Hepatocyte (in vitro differentiated cells): ENCODE measurements around the gene KLC1. TPM values are rescaled to one million over a fixed set of nuclear protein-coding genes. Genes with fewer than 3 reads are reported as not detected.
A peak's percentile ranks its signal among the peaks of the same experiment; 100 is the strongest.

Experiments
- DNase-seq: peaks from one replicate; pipeline ENCODE4 v3.0.0-alpha.2; 2016; ENCODE audit warnings: low spot score
- H2AFZ ChIP-seq: fragments of 200-600 bp; sonication (generic); 2 replicates; pipeline ENCODE4 v1.6.0; 2016; ENCODE audit warnings: antibody characterized with exemption, mild to moderate bottlenecking
- H3K27ac ChIP-seq: fragments of 200-600 bp; sonication (generic); 2 replicates; pipeline ENCODE4 v1.5.1; 2016; ENCODE audit warnings: mild to moderate bottlenecking
- H3K27me3 ChIP-seq: fragments of 200-600 bp; sonication (generic); 2 replicates; pipeline ENCODE4 v1.6.1; 2016
- H3K36me3 ChIP-seq: fragments of 200-600 bp; sonication (generic); replicated peaks from 2 replicates; pipeline ENCODE4 v1.5.1; 2016; ENCODE audit warnings: low read depth; ENCODE audit not compliant: insufficient read depth
- H3K4me1 ChIP-seq: fragments of 200-600 bp; sonication (generic); 2 replicates; pipeline ENCODE4 v1.5.1; 2016; ENCODE audit warnings: mild to moderate bottlenecking, moderate library complexity; ENCODE audit not compliant: insufficient read depth
- H3K4me2 ChIP-seq: fragments of 200-600 bp; sonication (generic); 2 replicates; pipeline ENCODE4 v1.6.0; 2016
- H3K4me3 ChIP-seq: fragments of 200-600 bp; sonication (generic); 2 replicates; pipeline ENCODE4 v1.5.1; 2016; ENCODE audit warnings: mild to moderate bottlenecking
- H3K79me2 ChIP-seq: fragments of 200-600 bp; sonication (generic); 2 replicates; pipeline ENCODE4 v1.6.0; 2017; ENCODE audit warnings: mild to moderate bottlenecking
- H3K9me2 ChIP-seq: fragments of 200-600 bp; sonication (generic); replicated peaks from 2 replicates; pipeline ENCODE4 v1.6.0; 2017; ENCODE audit warnings: mild to moderate bottlenecking; ENCODE audit not compliant: insufficient read depth
- H3K9me3 ChIP-seq: fragments of 200-600 bp; sonication (generic); 2 replicates; pipeline ENCODE4 v1.5.1; 2016; ENCODE audit warnings: low read depth, mild to moderate bottlenecking
- H4K20me1 ChIP-seq: fragments of 200-600 bp; sonication (generic); 2 replicates; pipeline ENCODE4 v1.6.0; 2016; ENCODE audit warnings: mild to moderate bottlenecking; ENCODE audit not compliant: insufficient read depth, poor library complexity, severe bottlenecking
- EZH2 ChIP-seq: fragments of 200-600 bp; sonication (generic); IDR thresholded peaks from 2 replicates; pipeline ENCODE4 v1.6.1; 2016; ENCODE audit warnings: antibody characterized with exemption, mild to moderate bottlenecking, borderline replicate concordance
- EZH2phosphoT487 ChIP-seq: fragments of 200-600 bp; sonication (generic); IDR thresholded peaks from one replicate; pipeline ENCODE4 v1.6.1; 2018; ENCODE audit warnings: antibody characterized with exemption, mild to moderate bottlenecking, low read depth, moderate library complexity; ENCODE audit not compliant: unreplicated experiment, severe bottlenecking
- WGBS: methylation state at CpG from one replicate; pipeline ENCODE4 v1.1.6; 2016; ENCODE audit warnings: low lambda C conversion rate; ENCODE audit errors: missing lambda C conversion rate; 5-methylcytosine and 5-hydroxymethylcytosine counted together
- polyA plus RNA-seq: library from polyadenylated mRNA; unstranded; fragments of >200 nt; fragmentation: Nextera tagmentation; extraction: Ambion mirVana; gene quantifications from 2 replicates; pipeline ENCODE4 v1.2.1, GENCODE V29; 2016
- total RNA-seq: library from RNA; depleted of rRNA; stranded (reverse); fragments of >200 nt; gene quantifications from 2 replicates; pipeline ENCODE4 v1.2.3, GENCODE V29; 2014
- TF ChIP-seq, protein P1 (sequence below): fragments of 200-600 bp; sonication (generic); IDR thresholded peaks from 2 replicates; pipeline ENCODE4 v1.5.1; 2016; ENCODE audit warnings: antibody characterized with exemption, mild to moderate bottlenecking; ENCODE audit not compliant: poor library complexity

Gene KLC1
- total and polyA plus RNA-seq, 2 experiments from 2014 or later = 95.4 to 115 TPM

DNA sequence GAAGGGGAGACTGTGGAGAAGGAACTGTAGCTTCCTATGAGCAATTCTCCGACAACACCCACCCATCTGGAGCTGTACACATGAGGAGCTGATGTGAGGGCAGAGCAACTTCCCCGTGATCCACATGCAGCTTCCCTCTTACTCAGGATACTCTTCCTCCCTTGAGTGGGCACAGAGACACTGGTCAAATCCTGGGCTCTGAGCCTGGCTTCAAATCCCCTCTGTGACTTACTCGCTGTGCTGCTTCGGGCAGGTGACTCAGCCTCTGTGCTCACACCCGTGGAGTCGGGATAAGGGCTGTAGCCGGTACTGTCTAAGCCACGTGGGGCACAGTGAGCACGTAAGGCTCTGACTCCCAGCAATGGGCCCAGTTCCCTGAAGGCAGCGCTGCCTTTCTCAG lies 117.7 kb downstream of the KLC1 start:
- no peak overlapping the region for H2AFZ ChIP-seq
- no peaks in the 10 kb centered on the region for H3K9me3 ChIP-seq
- H3K27me3 ChIP-seq = no peaks in the 10 kb centered on the region
- 90% methylated on average over 10 of the region's 10 CpGs for WGBS
- no peak overlapping the region for H3K4me3 ChIP-seq
- TF ChIP-seq EZH2phosphoT487 (no peak), EZH2 (no peak)
- TF ChIP-seq, protein P1, sequence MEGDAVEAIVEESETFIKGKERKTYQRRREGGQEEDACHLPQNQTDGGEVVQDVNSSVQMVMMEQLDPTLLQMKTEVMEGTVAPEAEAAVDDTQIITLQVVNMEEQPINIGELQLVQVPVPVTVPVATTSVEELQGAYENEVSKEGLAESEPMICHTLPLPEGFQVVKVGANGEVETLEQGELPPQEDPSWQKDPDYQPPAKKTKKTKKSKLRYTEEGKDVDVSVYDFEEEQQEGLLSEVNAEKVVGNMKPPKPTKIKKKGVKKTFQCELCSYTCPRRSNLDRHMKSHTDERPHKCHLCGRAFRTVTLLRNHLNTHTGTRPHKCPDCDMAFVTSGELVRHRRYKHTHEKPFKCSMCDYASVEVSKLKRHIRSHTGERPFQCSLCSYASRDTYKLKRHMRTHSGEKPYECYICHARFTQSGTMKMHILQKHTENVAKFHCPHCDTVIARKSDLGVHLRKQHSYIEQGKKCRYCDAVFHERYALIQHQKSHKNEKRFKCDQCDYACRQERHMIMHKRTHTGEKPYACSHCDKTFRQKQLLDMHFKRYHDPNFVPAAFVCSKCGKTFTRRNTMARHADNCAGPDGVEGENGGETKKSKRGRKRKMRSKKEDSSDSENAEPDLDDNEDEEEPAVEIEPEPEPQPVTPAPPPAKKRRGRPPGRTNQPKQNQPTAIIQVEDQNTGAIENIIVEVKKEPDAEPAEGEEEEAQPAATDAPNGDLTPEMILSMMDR = no peak
- no peaks in the 10 kb centered on the region for H3K9me2 ChIP-seq
- H3K4me2 ChIP-seq = no peak overlapping the region
- no peaks in the 10 kb centered on the region for H3K36me3 ChIP-seq
- no peak overlapping the region for H3K27ac ChIP-seq
- no peaks in the 10 kb centered on the region for H4K20me1 ChIP-seq
- no peaks in the 10 kb centered on the region for H3K4me1 ChIP-seq
- DNase-seq = no peak
- H3K79me2 ChIP-seq = no peaks in the 10 kb centered on the region

DNA sequence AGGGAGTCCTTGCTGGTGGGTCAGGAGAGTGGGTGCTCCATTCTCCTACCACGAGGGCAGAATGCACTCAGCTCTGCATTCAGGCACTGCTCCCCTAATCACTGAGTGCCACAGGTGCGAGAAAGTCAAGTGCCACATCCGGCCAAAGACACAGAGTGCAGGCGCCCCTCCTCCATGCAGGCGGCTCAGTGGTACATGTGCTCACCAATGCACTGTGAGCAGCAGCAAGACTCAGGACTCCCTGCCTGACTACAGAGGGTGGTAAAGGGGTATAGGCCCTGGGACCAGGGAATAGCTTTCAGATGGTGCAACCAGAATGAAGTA lies 119.5 kb downstream of the KLC1 start:
- H3K9me3 ChIP-seq = no peaks in the 10 kb centered on the region
- H3K4me1 ChIP-seq = no peaks in the 10 kb centered on the region
- no peak overlapping the region for H3K27ac ChIP-seq
- WGBS = 94% methylated on average over 5 of the region's 5 CpGs
- H2AFZ ChIP-seq = no peak overlapping the region
- no peaks in the 10 kb centered on the region for H4K20me1 ChIP-seq
- no peaks in the 10 kb centered on the region for H3K27me3 ChIP-seq
- H3K9me2 ChIP-seq = no peaks in the 10 kb centered on the region
- no peaks in the 10 kb centered on the region for H3K36me3 ChIP-seq
- H3K4me2 ChIP-seq = no peak overlapping the region
- no peaks in the 10 kb centered on the region for H3K79me2 ChIP-seq
- DNase-seq = no peak
- H3K4me3 ChIP-seq = no peak overlapping the region
- no peak for TF ChIP-seq EZH2phosphoT487
- no peak for TF ChIP-seq EZH2
- TF ChIP-seq, protein P1 = no peak

DNA sequence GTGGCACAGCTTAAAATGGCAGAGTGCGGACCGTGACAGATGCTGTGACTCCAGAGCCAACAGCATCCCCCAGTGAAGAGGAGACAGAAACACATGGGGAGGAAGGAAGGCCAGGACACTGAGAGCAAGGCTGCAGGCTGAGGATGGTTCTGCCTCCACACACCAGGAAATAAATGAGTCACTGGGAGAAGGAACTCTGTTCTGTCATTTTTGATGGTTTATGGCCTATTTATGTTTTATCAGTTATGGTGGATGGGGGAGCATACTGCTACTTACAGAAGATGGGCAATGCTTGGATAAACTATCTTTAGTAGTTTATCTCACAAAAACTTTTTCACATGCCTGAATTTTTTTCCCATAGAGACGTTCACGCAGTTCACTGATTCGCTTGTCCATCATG lies 120.4 kb downstream of the KLC1 start:
- Histone ChIP-seq H3K9me2 (no peaks in the 10 kb centered on the region), H3K27ac (no peak overlapping the region), H2AFZ (no peak overlapping the region), H3K4me3 (no peak overlapping the region), H3K4me1 (no peaks in the 10 kb centered on the region), H4K20me1 (no peaks in the 10 kb centered on the region), H3K36me3 (no peaks in the 10 kb centered on the region), H3K27me3 (no peaks in the 10 kb centered on the region), H3K79me2 (no peaks in the 10 kb centered on the region), H3K4me2 (no peak overlapping the region), H3K9me3 (no peaks in the 10 kb centered on the region)
- 92% methylated on average over 5 of the region's 5 CpGs for WGBS
- TF ChIP-seq EZH2phosphoT487 (no peak), EZH2 (no peak)
- TF ChIP-seq, protein P1 = no peak
- DNase-seq = no peak

DNA sequence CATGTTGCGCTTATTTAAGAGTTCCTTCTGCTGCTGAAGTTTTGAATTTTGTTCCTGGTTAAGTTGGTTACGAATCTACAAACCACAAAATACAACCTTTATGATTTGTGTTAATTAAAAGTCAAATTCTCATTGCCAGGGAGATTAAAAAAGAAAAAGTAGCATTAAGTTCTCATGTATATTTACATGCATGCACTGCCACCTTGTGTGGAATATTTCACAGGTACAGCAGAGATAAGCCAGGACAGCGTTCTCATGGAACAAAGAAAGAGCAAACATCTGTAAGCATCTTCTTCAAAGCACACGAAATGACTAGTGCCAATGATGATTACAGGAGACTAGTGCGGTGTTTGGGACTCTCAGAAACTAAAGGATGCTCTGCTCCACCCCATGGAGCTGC lies 120.8 kb downstream of the KLC1 start:
- WGBS = 94% methylated on average over 5 of the region's 5 CpGs
- no peak overlapping the region for H2AFZ ChIP-seq
- no peaks in the 10 kb centered on the region for H3K4me1 ChIP-seq
- H3K79me2 ChIP-seq = no peaks in the 10 kb centered on the region
- no peaks in the 10 kb centered on the region for H3K9me2 ChIP-seq
- no peak overlapping the region for H3K4me3 ChIP-seq
- no peaks in the 10 kb centered on the region for H3K9me3 ChIP-seq
- no peaks in the 10 kb centered on the region for H4K20me1 ChIP-seq
- TF ChIP-seq EZH2phosphoT487 (no peak), EZH2 (no peak)
- TF ChIP-seq, protein P1 = peak; percentile 8
- no peak overlapping the region for H3K4me2 ChIP-seq
- no peaks in the 10 kb centered on the region for H3K36me3 ChIP-seq
- no peak overlapping the region for H3K27ac ChIP-seq
- DNase-seq = no peak
- H3K27me3 ChIP-seq = no peaks in the 10 kb centered on the region
